HG03442 (cell line): Measurements from ENCODE around the gene PEX5L.

Source experiments
- ATAC-seq: cut with Tn5 transposase; IDR thresholded peaks from one replicate; pipeline ENCODE4 v1.9.1; 2021; ENCODE audit warnings: mild to moderate bottlenecking, moderate library complexity; ENCODE audit not compliant: unreplicated experiment

Gene PEX5L

DNA sequence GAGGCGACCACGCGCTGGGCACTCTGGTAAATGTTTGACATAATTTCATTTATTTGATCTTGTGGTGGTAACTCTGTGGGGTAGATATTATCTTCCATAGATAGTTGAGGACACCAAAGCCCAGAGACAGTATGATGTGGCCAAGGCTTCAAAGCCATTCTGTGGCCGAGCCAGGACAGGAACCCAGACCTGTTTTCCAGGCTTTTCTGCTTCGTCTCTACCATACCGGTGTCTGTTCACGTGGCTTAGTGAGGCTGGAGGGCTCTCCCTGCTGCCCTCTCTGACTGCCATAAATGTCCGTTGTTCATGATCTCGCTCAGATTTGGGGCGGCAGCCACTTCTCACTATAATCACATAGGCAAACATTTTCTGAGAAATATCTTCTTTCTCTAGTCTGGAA is 134.7 kb downstream of the PEX5L start:
- no peak for ATAC-seq

- peak; percentile 97 for ATAC-seq
These were observed 138.7 kb downstream of the PEX5L start for GRCh38 chr3:179898024-179898423.

DNA sequence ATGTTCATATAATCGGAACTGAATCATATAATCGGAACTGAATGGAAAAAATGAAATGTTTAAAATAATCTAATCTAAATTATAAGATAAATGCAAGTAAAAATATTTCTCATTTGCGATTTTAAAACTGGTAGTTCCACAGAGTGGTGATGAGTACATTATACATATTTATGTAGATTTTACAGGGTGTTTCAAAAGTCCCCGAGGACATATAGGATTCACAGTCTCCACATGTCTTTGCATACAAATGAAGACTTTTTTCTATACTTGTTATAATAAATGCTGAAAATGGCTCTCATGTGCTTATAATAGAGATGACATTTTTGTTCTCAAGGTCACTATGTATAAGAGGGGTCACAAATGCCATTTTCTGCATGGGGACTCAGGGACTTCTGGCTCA is 139.5 kb downstream of the PEX5L start:
- ATAC-seq, result no peak

DNA sequence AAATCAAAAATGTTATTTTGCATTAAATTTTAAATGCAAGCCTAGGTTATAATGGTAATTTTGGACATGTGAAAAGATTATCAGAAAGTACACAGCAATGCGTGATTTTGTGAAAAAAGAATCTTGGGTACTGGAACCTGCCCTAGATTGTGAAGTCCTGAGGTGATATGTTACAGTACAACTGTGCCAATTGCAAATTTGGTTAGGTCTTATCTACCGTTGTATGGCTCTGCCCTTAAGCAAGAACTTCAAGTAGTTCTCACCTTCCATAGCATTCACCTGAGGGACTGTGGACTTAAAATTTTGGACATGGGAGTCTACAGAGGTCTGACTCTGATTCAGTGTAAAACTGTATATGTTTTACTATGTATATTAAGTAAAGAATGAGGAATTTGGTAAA is 140.2 kb downstream of the PEX5L start:
- no peak for ATAC-seq

- no peak for ATAC-seq
These were observed 141.4 kb downstream of the PEX5L start for GRCh38 chr3:179895330-179895729.

- ATAC-seq, result no peak
These were observed 149.3 kb downstream of the PEX5L start for GRCh38 chr3:179887295-179887943.

GRCh38 chr3:179885950-179886349 is 150.8 kb downstream of the PEX5L start:
- no peak for ATAC-seq

GRCh38 chr3:179884136-179884535 is 152.6 kb downstream of the PEX5L start:
- no peak for ATAC-seq

GRCh38 chr3:179882292-179882691 is 154.4 kb downstream of the PEX5L start:
- ATAC-seq, result peak; percentile 80

DNA sequence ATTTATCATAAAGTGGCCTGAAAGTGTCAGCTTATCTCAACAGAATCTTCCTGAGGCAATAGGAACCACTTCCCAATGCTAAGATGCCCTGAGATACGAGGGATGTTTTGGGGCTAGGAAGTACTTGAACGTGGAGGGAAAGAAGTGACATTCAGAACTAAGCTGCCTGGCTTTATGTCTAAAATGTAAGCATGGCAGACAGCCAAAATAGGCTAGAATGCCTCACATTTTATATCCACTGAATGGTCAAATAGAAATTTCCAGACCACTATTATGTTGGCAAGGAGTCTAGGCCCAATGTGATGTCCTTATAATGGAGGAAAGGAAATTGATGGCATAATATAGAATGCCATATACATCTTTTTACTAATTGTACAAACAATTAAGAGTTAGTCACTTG is 154.9 kb downstream of the PEX5L start:
- ATAC-seq, result no peak

DNA sequence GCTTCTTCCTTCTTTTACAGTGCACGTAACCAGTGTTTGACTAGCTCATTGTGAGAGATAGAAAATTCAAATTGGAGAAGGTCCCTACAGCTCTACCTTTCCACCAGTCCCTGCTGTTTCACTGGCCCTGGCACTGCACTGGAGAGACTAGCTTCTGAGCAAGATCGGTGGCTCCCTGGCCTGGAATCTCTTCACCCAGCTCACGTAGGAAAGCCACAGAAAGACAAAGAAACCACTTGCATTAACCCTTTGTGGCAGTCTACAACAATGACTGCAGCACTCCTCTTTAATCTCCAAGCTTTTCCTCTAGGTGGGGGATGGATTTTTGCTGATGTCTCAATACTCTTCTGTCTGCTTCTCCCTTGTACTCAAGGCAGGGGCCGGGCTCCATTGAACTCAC is 155.9 kb downstream of the PEX5L start:
- no peak for ATAC-seq

DNA sequence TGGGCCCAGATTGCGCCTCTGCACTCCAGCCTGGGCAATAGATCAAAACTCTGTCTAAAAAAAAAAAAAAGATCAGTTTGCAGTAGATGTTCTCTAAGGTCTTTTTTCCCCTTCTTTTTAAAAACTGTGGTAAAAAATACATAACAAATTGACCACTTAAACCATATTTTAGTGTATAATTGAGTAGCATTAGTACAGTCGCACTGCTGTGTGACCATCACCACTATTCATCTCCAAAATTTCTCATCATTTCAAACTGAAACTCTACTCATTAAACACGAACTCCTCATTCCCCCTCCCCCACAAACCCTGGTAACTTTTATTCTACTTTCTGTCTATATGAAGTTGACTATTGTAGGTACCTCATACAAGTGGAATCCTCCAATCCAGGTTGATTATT is 160.3 kb downstream of the PEX5L start:
- ATAC-seq, result no peak

GRCh38 chr3:179872842-179873241 is 163.9 kb downstream of the PEX5L start:
- ATAC-seq, result no peak

DNA sequence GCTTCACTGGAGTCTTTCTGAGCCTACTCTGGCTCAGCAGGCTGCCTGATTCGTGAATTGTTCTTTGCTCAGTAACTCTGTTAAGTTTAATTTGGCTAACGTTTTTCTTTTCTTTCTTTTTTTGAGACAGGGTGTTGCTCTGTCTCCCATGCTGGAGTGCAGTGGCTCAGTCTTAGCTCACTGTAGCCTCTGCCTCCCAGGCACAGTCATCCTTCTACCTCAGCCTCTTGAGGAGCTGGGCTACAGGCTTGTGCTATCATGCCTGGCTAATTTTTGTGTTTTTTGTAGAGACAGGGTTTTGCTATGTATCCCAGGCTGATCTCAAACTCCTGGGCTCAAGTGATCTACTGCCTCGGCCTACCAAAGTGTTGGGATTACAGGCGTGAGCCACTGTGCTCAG is 165.0 kb downstream of the PEX5L start:
- ATAC-seq, result no peak

- no peak for ATAC-seq
These were observed 168.0 kb downstream of the PEX5L start for GRCh38 chr3:179868715-179869114.

DNA sequence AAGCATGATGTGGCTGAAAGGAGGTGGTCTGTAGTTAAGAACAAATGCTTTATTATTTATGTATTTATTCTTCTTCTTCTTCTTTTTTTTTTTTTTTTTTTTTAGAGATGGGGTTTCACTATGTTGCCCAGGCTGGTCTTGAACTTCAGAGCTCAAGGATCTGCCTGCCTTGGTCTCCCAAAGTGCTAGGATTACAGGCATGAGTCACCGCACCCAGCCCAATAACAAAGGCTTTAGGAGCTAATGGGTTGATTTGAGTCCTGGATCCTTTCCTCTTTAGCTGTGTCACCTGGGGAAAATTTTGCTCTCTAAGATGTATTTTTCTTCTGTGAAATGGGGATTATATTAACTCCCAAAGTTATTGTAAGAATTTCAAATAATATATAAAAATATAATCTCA is 168.8 kb downstream of the PEX5L start:
- ATAC-seq, result no peak

DNA sequence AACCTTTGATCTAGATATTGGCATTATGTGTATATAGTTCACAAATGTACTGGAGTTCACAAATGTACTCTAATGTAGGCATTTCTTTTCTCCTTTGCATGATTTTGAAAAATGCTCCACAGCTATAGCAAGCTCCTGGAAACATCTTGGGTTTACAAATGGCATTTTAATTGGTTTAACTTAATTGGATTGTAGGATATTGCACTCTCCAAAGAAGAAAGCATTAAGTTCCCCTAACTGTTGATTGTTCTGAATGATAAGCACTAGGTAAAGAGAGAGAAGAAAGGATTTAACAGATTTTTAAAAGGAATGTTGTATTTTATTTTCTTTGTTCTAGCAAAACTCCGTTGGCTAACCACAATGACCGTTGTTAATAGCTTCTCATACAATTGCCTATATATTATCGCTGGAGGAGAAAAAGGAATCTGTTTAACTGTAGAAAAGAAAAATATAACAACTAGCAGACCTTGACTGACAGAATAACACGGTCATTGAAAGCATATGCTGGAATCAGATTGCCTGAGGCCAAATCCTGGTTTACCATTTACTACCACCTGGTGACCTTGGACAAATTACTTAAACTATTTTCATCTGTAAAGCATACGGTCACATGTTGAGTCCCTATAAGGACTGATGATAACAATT is 170.8 kb downstream of the PEX5L start:
- no peak for ATAC-seq

- no peak for ATAC-seq
These were observed 174.8 kb downstream of the PEX5L start for GRCh38 chr3:179861953-179862352.

- ATAC-seq, result no peak
These were observed 175.4 kb downstream of the PEX5L start for GRCh38 chr3:179861292-179861691.

GRCh38 chr3:179860275-179861107 is 176.2 kb downstream of the PEX5L start:
- no peak for ATAC-seq

GRCh38 chr3:179853176-179853575 is 183.6 kb downstream of the PEX5L start:
- ATAC-seq, result peak; percentile 64
